GM18868 (cell line): Measurements from ENCODE around the gene PTOV1.

Source experiments
- ATAC-seq: cut with Tn5 transposase; IDR thresholded peaks from one replicate; pipeline ENCODE4 v1.9.1; 2021; ENCODE audit warnings: mild to moderate bottlenecking, moderate library complexity; ENCODE audit not compliant: unreplicated experiment

The PTOV1 gene

GRCh38 chr19:49887665-49888509 lies 36.9 kb downstream of the PTOV1 start:
- ATAC-seq = no peak

DNA sequence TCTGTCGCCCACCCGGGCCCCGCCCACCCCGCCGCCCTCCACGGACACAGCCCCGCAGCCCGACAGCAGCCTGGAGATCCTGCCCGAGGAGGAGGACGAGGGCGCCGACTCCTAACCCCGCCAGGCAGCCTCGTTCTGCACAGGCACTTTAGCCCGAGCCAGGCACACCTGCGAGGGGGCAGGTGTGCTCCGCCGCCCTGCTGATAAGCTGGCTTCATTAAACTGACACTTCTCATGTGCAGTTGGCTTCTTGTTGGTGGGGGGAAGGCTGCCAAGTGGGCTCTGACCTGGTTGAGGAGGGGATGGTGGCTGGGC lies 37.5 kb downstream of the PTOV1 start:
- no peak for ATAC-seq

DNA sequence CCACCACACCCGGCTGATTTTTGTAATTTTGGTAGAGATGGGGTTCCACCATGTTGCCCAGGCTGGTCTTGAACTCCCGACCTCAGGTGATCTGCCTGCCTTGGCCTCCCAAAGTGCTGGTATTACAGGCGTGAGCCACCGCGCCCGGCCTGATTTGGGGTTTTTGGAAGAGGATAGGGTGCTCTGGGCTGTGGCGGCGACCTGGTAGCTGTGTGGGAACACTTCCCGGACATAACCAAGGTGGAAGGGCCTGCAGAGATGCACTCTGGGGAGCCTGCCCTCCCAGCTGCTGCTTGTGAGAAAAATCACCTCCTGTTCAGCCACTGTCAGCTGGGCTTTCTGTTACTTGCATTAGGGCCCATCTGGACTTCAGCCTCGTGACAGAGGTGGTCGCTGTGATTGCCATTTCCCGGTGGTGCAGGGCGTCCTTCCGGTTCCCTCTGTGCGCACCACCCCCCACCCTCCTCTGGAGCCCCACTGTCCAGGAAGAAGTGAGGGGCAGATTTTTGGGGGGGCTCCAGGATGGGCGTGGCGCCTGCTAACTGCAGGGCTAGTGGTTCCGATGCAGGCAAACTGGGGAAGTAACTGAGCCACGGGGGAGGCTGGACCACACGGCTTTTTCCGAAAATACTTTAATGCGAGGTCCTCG lies 38.2 kb downstream of the PTOV1 start:
- ATAC-seq = no peak

GRCh38 chr19:49889687-49890348 lies 38.9 kb downstream of the PTOV1 start:
- no peak for ATAC-seq

GRCh38 chr19:49890349-49891311 lies 39.7 kb downstream of the PTOV1 start:
- no peak for ATAC-seq

GRCh38 chr19:49891393-49891792 lies 40.4 kb downstream of the PTOV1 start:
- ATAC-seq = no peak

- no peak for ATAC-seq
These were observed 41.8 kb downstream of the PTOV1 start for GRCh38 chr19:49892716-49893115.

DNA sequence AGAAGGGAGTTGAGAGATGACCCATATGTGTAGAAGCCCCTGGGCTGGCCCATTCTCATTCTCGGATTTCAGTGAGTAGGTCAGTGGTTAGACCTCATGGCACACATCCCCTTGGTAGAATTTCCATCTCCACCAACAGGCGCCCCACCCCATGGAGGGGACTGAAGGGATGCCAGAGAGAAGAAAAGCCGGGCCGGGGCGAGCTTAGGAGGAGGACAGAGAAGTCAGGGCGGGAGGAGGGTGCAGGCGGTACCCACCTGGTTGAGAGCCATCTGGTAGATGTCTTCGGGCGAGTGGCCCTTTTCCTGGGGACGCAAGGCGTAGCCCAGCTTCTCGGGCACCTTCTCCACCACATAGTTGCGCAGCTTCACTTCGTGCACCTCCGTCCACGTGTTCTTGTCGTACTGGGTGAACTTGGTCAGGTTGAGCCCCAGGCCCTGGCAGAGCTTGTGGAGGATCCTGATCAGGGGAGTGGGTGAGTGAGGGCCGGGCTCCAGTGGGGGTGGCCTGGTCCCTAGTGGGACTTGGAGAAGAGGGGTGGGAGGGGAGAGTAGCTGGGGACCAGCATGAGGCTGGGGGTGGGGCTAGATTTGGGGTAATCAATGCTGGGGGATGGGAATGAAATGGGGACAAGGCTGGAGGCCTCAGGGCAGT lies 43.2 kb downstream of the PTOV1 start:
- no peak for ATAC-seq

DNA sequence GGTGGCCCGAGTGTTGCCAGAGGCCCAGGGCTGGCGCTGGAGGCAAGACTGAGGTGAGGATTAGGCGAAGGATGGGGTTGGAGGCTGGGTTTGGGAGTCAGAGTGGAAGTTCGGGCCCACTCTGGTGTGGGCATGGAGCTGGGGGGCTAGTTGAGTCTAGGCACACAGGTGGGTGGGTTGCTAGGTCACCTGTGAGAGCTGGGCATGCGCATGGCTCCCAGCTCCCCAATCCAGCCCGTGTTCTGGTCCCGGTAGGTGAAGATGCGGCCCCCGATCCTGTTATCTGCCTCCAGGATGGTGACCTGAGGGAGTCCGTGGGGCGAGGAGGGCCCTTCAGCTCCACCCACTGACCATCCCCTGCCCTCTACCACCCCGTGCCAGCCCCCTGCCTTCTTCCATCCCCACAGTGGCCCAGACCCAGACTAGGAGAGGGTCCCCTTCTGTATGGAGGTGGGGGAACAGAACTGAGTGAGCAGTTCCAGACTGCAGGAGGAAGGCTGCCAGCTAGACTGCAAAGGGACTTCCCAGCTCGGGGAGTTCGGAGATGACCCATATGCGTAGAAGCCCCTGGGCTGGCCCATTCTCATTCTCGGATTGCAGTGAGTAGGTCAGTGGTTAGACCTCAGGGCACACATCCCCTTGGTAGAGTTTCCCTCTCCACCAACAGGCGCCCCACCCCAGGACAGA lies 44.1 kb downstream of the PTOV1 start:
- peak; percentile 30 for ATAC-seq

GRCh38 chr19:49895566-49896297 lies 44.8 kb downstream of the PTOV1 start:
- ATAC-seq = no peak

GRCh38 chr19:49896863-49897621 lies 46.1 kb downstream of the PTOV1 start, which contains the start of gene IL4I1:
IL4I1 (minus strand) TSS chr19:49896887; CDS start chr19:49896160, 727 bp downstream.
- ATAC-seq = peak; percentile 50

DNA sequence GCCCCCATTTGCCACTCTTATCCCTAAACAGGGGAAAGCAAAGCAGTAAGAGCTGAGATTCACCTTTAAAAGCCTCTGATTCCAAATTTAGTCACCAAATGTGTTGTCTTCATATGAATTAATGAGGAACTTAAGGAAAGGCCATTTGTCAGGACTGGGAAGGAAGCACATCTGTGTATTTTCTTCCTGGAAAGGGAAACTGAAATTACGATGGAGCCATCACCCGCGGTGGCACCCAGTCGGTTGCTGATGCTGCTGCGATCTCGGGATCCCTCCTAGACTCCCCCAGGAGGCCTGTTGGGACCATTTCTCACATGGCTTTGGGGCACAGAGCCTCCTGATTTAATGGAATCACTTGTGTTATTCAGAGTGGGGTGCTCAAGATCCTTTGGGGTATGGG lies 53.2 kb downstream of the PTOV1 start:
- no peak for ATAC-seq

- no peak for ATAC-seq
These were observed 56.1 kb downstream of the PTOV1 start for GRCh38 chr19:49906879-49907564.

DNA sequence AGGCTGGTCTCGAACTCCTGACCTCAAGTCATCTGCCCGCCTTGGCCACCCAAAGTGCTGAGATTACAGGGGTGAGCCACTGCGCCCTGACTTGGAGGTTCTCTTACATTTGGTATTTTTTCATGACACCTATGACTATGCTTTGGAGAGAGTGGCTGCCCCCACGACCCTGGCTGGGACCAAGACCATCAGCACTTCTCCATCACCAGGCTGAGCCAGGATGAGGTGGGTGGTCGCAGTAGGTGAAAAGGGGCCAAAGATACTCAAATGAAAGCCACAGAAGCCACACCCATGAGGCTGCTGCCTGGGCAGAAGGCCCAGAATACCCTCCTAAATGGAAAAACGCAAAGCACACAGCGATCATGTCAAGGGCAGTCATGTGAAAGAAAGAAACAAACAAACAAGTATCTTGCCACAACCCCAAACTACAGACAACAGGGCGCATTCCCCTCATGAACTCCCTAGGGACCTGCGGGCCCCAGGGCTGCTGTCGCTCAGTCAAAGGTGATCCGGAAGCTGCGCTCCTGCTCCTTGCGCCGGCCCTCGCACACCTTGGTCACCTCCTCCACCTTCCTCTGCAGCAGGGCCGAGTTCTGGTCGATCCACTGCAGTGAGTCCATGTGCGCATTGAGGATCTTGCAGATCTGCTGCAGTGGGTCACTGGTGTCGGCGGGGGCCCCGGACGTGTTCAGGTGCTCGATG lies 56.9 kb downstream of the PTOV1 start:
- ATAC-seq = no peak

DNA sequence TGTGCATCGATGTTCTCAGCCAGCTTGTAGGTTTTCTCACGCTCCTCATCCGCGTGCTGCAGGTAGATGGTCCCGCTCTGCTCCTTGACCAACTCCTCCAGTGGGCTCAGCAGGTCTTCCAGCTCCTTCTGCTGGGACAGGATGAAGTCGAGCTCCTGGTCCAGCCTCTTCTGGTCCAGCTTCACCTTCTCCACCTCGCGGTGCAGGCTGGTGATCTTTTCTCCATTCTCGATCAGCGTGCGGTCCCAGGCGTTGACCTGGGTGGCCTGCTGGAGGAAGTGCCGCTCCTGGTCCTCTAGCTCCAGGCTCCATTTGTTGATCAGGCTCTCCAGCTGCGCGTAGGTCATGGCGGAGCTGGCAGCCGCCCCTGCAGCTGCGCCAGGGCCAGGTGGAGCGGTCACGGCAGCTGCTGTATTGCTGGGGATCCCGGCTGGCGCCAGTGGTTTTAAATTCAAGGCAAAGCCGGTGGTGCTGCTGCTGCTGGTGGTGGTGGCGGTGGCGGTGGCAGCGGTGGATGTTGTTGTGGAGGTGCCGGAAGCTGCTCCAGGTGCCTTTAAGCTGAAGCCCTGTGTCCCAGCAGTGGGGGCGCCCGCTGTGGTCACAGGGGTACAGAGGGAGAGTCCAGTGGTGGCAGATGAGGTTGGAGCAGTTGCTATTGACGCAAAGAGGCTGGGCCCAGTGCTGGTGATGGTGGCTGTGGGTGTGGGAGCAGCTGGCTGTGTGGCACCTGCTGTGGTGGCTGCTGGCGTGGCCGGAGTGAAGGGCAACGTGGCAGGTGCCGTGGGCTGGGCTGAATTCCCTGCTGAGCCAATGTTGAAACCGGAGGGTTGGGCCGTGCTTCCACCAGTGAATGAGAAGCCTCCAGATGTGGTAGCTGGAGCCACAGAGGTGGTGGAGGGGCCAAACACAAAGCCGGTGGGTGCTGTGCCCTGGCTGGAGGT lies 57.8 kb downstream of the PTOV1 start:
- ATAC-seq = no peak

DNA sequence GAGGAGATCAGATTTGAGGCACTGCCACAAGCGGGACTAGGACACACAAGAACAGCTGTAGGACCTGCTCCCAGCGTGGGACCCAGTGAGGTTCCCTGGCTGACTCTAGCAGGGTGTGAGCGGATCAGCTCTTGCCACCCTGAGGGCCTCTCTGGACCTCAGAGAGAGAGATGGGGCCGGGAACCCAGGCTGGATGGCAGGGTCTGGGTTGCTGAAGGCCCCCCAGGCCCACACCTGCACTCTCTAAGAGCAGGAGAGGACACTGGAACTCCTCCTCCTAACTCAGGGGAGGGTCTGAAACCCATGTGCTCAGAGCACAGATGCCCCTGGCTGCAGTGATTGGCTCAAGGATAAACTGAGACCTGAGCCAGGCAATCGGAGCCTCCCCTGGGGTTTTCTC lies 59.2 kb downstream of the PTOV1 start:
- ATAC-seq = no peak
